GM19238 (cell line): ENCODE measurements around the gene IGFLR1.
"Not testable (repeated sequence)": the region's sequence is repeated elsewhere in the genome, so short reads cannot be mapped to it uniquely, and the experiment has no call there.

Source experiments
- DNase-seq: peaks from one replicate; pipeline ENCODE4 v3.0.0; 2011; ENCODE audit warnings: low spot score; ENCODE audit not compliant: insufficient read length

Gene IGFLR1

GRCh38 chr19:35710784-35711723 lies 31.2 kb downstream of the IGFLR1 start:
- peak; percentile 60 for DNase-seq

- no peak for DNase-seq
Observed at GRCh38 chr19:35708391-35708790, 33.9 kb downstream of the IGFLR1 start.

- DNase-seq = no peak
Observed at GRCh38 chr19:35704218-35704617, 38.0 kb downstream of the IGFLR1 start, which contains the start of gene ZBTB32. TSS of gene ZBTB32 (plus strand) at chr19:35704558. CDS start at chr19:35714627, 10,069 bp downstream.

- no peak for DNase-seq
Observed at GRCh38 chr19:35703343-35703742, 38.9 kb downstream of the IGFLR1 start.

- peak; percentile 88 for DNase-seq
Observed at GRCh38 chr19:35702223-35703012, 39.8 kb downstream of the IGFLR1 start.

- DNase-seq = no peak
Observed at GRCh38 chr19:35696835-35697234, 45.4 kb downstream of the IGFLR1 start.

- DNase-seq = no peak
Observed at GRCh38 chr19:35695895-35696422, 46.3 kb downstream of the IGFLR1 start.

GRCh38 chr19:35693835-35694599 lies 48.2 kb downstream of the IGFLR1 start:
- DNase-seq = peak; percentile 77

- no peak for DNase-seq
Observed at GRCh38 chr19:35693422-35693821, 48.8 kb downstream of the IGFLR1 start.

- no peak for DNase-seq
Observed at GRCh38 chr19:35692010-35692409, 50.2 kb downstream of the IGFLR1 start.

GRCh38 chr19:35691106-35691505 lies 51.1 kb downstream of the IGFLR1 start:
- not testable (repeated sequence) for DNase-seq

- DNase-seq = no peak
Observed at GRCh38 chr19:35689836-35690235, 52.4 kb downstream of the IGFLR1 start.
